Suprapubic skin (tissue), 4 donors: ENCODE measurements around the gene ECE1. TPM values are rescaled to one million over a fixed set of nuclear protein-coding genes. Genes with fewer than 3 reads are reported as not detected.
A peak's percentile ranks its signal among the peaks of the same experiment; 100 is the strongest.

ENCODE experiments used
- DNase-seq, 2 donors: peaks; one replicate each; pipeline ENCODE4 v3.0.0-alpha.2; 2019; ENCODE audit warnings: low spot score in 2 of 2
- H3K27ac ChIP-seq: fragments of 200-600 bp; sonication (generic); one replicate; pipeline ENCODE4 v1.5.1; 2019
- H3K27me3 ChIP-seq: fragments of 200-600 bp; sonication (generic); one replicate; pipeline ENCODE4 v1.5.1; 2019
- H3K36me3 ChIP-seq: fragments of 200-600 bp; sonication (generic); one replicate; pipeline ENCODE4 v1.5.1; 2019
- H3K4me1 ChIP-seq: fragments of 200-600 bp; sonication (generic); one replicate; pipeline ENCODE4 v1.5.1; 2019
- H3K4me3 ChIP-seq: fragments of 200-600 bp; sonication (generic); one replicate; pipeline ENCODE4 v1.5.1; 2019; ENCODE audit warnings: mild to moderate bottlenecking
- H3K9me3 ChIP-seq: fragments of 200-600 bp; sonication (generic); one replicate; pipeline ENCODE4 v1.5.1; 2019
- EP300 ChIP-seq: sonication (generic); formaldehyde crosslinking; IDR thresholded peaks from one replicate; pipeline ENCODE4 v1.6.1; 2017; ENCODE audit warnings: antibody characterized with exemption
- POLR2A ChIP-seq, 2 donors: fragments of 450-650 bp; IDR thresholded peaks; one replicate each; pipeline ENCODE4 v1.6.1; 2017; ENCODE audit warnings: antibody characterized with exemption in 2 of 2, mild to moderate bottlenecking in 2 of 2, moderate library complexity in 2 of 2
- POLR2AphosphoS5 ChIP-seq, 3 donors: sonication (generic); formaldehyde crosslinking; IDR thresholded peaks; one replicate each; pipeline ENCODE4 v1.6.1; 2017; ENCODE audit warnings: antibody characterized with exemption in 3 of 3
- WGBS: methylation state at CpG from one replicate; pipeline ENCODE4 v1.1.5; 2018; 5-methylcytosine and 5-hydroxymethylcytosine counted together
- total RNA-seq, 4 donors: library from RNA; depleted of rRNA; stranded (reverse); fragments of >200 nt; gene quantifications; one replicate each; pipeline ENCODE4 v1.1.0, GENCODE V29; 2016
- TF ChIP-seq, protein P1 (sequence below), 2 donors: fragments of 200-600 bp in 1 of 2; fragments of 450-650 bp in 1 of 2; sonication (generic) in 1 of 2; IDR thresholded peaks; one replicate each; pipeline ENCODE4 v1.5.1; 2016 to 2019; ENCODE audit warnings: antibody characterized with exemption in 2 of 2, mild to moderate bottlenecking in 1 of 2, moderate library complexity in 1 of 2

ECE1 gene
- total RNA-seq, 4 donors from 2014 or later, result 40.8 to 64.2 (median 55.3) TPM

DNA sequence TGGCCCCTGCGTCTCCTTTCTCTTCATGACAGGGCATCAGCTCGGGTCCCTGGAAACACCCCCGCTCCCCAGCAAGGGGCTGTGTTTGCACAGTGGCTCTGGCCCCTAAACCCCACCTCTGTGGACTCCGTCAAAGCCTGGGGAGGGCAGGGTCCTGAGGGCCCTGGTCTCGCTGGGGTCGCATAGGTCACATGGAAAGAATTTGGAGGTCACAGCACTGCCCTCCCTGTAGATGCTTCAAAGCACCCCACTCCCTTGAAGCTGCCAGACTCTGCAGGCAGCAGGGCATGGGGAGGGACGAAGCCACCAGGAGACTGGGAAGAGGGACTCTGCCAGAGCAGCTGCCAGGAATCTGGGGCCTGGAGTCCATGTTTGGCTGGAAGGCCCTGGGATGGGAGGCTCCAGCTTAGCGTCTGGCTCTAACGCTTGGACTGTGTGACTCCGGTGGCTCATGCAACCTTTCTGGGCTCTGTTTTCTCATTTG lies 36.6 kb upstream of the ECE1 start:
- TF ChIP-seq POLR2AphosphoS5 (IDR thresholded peaks at IDR 0.05), result no peak
- TF ChIP-seq, protein P1, sequence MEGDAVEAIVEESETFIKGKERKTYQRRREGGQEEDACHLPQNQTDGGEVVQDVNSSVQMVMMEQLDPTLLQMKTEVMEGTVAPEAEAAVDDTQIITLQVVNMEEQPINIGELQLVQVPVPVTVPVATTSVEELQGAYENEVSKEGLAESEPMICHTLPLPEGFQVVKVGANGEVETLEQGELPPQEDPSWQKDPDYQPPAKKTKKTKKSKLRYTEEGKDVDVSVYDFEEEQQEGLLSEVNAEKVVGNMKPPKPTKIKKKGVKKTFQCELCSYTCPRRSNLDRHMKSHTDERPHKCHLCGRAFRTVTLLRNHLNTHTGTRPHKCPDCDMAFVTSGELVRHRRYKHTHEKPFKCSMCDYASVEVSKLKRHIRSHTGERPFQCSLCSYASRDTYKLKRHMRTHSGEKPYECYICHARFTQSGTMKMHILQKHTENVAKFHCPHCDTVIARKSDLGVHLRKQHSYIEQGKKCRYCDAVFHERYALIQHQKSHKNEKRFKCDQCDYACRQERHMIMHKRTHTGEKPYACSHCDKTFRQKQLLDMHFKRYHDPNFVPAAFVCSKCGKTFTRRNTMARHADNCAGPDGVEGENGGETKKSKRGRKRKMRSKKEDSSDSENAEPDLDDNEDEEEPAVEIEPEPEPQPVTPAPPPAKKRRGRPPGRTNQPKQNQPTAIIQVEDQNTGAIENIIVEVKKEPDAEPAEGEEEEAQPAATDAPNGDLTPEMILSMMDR (IDR thresholded peaks at IDR 0.05), result no peak
- Histone ChIP-seq H3K27ac (peak overlapping the region; percentile 74), H3K4me1 (peaks cover 92% of the 10 kb centered on the region), H3K27me3 (no peaks in the 10 kb centered on the region), H3K9me3 (no peaks in the 10 kb centered on the region), H3K4me3 (no peak overlapping the region), H3K36me3 (no peaks in the 10 kb centered on the region)
- 39% methylated on average over 6 of the region's 10 CpGs for WGBS
- DNase-seq, result no peak

DNA sequence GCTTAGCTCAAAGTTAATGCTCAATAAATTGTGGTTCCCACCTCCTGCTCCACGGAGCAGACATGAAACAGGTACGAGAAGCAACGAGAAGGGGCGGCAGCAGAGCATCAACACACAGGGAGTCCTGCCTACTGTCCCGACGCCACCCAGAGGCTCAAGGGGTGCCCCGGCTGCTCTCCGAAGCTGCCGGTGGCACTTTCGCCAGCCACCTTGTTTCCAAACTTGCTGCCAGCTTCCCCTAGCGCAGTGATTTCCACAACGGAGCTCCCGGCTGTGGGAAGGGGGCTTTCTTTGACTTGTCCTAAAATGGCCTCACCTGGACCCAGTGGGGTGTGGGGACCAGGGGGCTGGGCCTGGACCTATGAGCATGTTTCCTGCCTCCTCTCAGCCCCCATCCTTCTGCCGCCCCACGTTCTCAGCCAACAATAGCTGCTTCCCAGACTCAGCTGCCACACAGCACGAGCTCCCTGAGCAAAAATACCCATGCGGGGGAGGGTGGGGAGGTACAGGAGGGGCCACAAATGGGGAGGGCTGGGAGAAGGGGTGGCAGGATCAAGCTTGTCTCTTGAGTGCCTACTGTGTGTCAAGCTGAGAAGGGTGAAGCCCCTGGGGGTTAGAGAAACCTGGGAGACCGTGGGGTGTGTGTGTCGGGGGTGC lies 35.6 kb upstream of the ECE1 start:
- no peaks in the 10 kb centered on the region for H3K9me3 ChIP-seq
- peak overlapping the region; percentile 74 for H3K27ac ChIP-seq
- TF ChIP-seq, protein P1 (IDR thresholded peaks at IDR 0.05), result no peak
- no peak for TF ChIP-seq EP300
- no peak for TF ChIP-seq POLR2A (IDR thresholded peaks at IDR 0.05)
- no peak for TF ChIP-seq POLR2AphosphoS5 (IDR thresholded peaks at IDR 0.05)
- no peak overlapping the region for H3K4me3 ChIP-seq
- WGBS, result 62% methylated on average over 13 of the region's 19 CpGs
- DNase-seq, result no peak
- H3K27me3 ChIP-seq, result no peaks in the 10 kb centered on the region
- peaks cover 88% of the 10 kb centered on the region for H3K4me1 ChIP-seq
- no peaks in the 10 kb centered on the region for H3K36me3 ChIP-seq

DNA sequence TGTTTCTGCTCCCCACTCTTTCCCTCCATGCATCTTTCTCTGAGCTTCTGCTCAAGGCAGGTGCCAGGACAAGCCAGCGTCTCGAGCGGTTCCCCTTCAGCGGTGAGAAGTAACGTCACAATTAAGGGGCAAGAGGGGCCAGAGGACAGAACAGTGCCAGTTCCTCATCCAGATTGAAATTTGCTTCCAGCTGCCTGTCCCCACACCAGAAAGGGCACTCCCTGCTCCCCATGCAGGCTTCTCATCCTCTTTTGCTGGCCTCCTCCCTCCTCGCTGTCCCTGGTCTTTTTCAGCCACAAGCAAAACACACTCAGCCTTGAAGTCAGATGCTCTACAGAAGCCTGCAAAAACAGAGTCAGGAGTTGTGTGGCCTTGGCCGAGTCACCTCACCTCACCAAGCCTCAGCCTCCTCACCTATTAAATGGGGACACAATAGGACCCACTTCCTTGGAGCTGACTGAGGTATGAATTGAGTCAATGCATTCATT lies 35.0 kb upstream of the ECE1 start:
- H3K4me3 ChIP-seq, result no peak overlapping the region
- peak overlapping the region; percentile 74 for H3K27ac ChIP-seq
- TF ChIP-seq POLR2A (IDR thresholded peaks at IDR 0.05) (no peak), POLR2AphosphoS5 (IDR thresholded peaks at IDR 0.05) (no peak), EP300 (no peak)
- TF ChIP-seq, protein P1 (IDR thresholded peaks at IDR 0.05), result no peak
- H3K36me3 ChIP-seq, result no peaks in the 10 kb centered on the region
- WGBS, result 46% methylated on average over 7 of the region's 7 CpGs
- peaks cover 87% of the 10 kb centered on the region for H3K4me1 ChIP-seq
- no peak for DNase-seq
- H3K9me3 ChIP-seq, result no peaks in the 10 kb centered on the region
- H3K27me3 ChIP-seq, result no peaks in the 10 kb centered on the region

DNA sequence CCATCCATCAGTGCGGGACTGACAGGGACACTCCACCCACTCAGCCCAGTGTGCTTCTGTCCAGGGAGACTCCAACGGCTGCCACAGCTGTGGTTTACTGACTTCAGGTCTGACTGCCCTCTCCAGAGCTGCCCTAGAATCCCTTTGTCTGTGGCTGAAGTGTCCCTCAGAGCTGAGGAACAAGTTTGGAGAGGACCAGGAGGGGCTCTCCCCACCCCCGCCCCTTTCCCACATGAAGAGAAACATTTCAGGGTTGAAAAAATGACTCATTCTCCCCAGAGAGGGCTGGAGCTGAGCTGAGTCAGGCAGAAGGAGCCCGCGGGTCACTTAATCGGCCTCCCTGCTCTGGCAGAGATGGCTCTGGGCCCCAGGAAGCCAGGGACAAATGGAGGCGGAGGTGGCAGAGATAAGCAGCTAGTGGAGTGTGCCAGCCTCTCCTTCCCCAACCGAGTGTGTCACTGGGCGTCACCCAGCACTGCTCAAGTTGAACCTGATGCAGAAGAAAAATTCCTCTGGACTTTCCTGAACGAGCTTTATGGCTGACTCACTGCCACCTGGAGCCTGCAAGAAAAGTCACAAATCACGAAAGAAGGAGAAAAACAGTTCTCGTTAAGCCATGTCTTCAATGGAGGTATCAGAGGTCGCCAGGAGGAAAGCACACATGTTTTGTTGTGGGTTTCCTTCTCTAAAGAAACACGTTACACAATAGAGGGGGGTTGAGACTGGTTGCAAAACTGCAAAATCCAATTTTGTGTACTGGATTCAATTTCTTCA lies 34.3 kb upstream of the ECE1 start:
- Histone ChIP-seq H3K27me3 (no peaks in the 10 kb centered on the region), H3K4me1 (peaks cover 86% of the 10 kb centered on the region), H3K36me3 (no peaks in the 10 kb centered on the region), H3K4me3 (peak overlapping the region; percentile 2), H3K27ac (peak overlapping the region; percentile 74), H3K9me3 (no peaks in the 10 kb centered on the region)
- TF ChIP-seq EP300 (no peak), POLR2AphosphoS5 (IDR thresholded peaks at IDR 0.05) (peak in 2 of 3 donors; percentile 40 to 69)
- peak in 1 of 2 donors; percentile 91 for DNase-seq
- 8% methylated on average over 12 of the region's 14 CpGs for WGBS

DNA sequence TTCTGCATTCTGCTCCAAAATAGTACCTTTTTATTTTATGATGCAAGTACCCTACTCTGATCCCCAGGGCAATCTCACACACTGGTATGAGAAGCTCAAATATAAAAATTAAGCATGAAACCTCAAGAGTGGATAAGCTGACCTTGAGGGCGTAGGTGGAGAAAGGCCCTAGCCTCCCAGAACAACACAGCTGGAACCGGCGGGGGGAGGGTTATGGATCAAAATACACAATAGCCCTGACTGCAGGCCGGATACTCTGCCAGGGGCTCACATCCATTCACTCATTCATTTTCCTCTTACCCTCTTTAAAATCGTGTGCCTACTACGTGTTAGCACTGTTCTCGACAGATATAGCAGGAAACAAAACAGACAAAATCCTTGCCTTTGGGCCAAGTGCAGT lies 32.8 kb upstream of the ECE1 start:
- no peak for DNase-seq
- H3K4me1 ChIP-seq, result peaks cover 89% of the 10 kb centered on the region

More for the DNA sequence above, 32.8 kb upstream of the ECE1 start:
- no peaks in the 10 kb centered on the region for H3K36me3 ChIP-seq
- H3K27ac ChIP-seq, result peak overlapping the region; percentile 74
- no peaks in the 10 kb centered on the region for H3K27me3 ChIP-seq
- H3K9me3 ChIP-seq, result no peaks in the 10 kb centered on the region
- WGBS, result 35% methylated on average over 7 of the region's 7 CpGs
- no peak overlapping the region for H3K4me3 ChIP-seq
- TF ChIP-seq, protein P1 (IDR thresholded peaks at IDR 0.05), result no peak
- no peak for TF ChIP-seq EP300
- no peak for TF ChIP-seq POLR2AphosphoS5 (IDR thresholded peaks at IDR 0.05)
- TF ChIP-seq POLR2A (IDR thresholded peaks at IDR 0.05), result no peak
